DMS114 treated with DMSO at 0.1 percent for 48 hours (cell line): ENCODE results near the gene NAXE.
"Not testable (repeated sequence)": the region's sequence is repeated elsewhere in the genome, so short reads cannot be mapped to it uniquely, and the experiment has no call there.

Experiments
- DNase-seq: peaks from one replicate; lab custom pipeline; 2025; ENCODE audit not compliant: unreplicated experiment; lab: John Stamatoyannopoulos, UW

Gene NAXE

DNA sequence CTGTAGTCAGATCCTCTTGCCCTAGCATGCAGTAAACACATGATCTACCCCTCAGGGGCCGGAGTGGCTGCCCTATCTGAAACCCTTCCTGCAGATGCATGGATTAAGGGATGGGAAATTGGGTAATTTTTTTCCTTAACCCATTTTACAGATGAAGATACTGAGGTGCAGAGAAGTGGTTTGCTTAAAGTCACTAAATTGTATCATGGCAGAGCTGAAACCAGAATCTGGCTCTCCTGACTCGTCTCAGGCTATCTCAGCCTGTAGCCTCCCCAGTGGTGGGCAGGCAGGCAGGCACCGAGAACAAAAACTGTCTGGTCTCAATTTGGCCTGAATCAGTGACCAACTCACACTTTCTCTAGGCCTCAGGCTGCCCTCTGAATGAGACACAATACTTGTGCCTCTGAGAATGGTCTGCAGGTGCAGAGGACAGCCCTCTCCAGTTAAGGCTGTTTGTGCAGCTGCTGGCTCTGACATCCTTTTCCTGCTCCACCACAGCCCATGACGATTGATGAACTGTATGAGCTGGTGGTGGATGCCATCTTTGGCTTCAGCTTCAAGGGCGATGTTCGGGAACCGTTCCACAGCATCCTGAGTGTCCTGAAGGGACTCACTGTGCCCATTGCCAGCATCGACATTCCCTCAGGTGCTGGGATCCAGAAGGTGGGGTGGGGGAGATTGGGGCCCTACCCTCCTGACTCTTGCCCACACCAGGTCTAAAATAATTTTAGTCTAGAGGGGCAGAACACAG, 1.5 kb downstream of the NAXE start:
- DNase-seq: peak; percentile 32

DNA sequence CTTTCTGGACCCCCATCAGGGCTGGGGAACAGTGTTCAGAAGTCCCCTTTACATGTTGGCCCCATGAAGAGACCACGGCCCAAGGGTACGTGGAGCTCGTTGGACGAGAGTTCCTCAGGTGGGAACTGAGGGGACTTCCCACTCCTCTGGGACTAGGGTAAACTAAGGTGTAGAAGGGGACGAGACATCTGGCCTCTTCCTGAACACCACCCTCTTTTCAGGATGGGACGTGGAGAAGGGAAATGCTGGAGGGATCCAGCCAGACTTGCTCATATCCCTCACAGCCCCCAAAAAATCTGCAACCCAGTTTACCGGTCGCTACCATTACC, 2.0 kb downstream of the NAXE start:
- DNase-seq: no peak

DNA sequence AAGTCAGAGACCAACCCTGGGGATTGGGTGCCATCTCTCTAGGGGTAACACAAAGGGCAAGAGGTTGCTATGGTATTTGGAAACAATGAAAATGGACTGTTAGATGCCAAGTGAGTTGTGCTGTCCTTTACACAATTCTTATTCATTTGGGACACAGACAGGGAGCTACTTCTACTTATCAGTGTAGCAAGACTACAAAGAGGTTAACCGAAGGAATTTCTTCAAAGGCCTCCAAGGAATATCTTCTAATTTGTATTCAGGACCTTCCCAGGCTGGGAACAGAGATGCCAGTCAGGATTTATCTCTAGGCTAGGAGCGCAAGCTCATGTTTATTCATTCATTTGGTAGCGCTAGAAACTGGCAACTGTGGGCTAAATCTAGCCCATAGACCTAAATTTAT, 2.6 kb downstream of the NAXE start:
- no peak for DNase-seq

DNA sequence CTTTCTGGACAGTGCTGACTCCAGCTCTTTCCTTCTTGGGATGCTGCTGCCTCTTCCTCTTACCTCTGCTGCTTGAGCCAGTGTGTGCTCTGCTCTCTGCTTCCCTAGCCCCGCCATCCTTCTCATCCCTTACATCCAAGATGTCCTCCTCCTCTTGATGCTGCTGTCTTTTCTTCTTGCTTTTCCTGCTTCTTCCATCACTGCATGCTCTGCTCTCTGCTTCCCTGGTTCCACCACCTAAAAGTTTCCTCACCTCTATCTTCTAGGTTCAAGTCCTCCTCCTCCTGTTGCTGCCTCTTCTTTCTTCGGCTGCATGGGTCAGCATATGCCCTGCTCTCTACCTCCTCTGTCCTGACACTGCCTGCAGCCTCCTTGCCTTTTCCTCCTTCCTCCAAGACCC, 3.4 kb downstream of the NAXE start:
- no peak for DNase-seq

GRCh38 chr1:156596426-156596825, 4.8 kb downstream of the NAXE start:
- no peak for DNase-seq

DNA sequence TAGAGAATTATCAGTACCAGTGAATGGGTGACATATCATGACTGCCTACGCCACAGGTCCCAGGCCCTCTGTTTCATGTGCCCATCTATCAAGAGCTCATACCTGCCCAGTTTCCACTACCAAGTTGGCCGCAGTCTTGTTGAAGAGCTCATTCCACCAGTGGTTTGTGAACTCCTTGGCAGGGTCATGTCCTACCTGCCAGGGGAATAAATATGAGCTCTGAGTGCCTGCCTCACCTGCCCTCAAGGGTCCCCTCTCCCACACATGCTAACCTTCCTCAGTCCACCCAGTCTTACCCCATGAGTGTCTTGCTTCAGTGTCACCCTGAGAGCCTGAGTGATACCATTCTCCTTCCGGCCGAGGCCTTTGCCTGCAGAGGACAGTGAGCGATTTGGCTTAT, 6.5 kb downstream of the NAXE start:
- DNase-seq: no peak

- no peak for DNase-seq
Observed at GRCh38 chr1:156598731-156599432, 7.3 kb downstream of the NAXE start.

GRCh38 chr1:156599811-156600210, 8.2 kb downstream of the NAXE start:
- no peak for DNase-seq

DNA sequence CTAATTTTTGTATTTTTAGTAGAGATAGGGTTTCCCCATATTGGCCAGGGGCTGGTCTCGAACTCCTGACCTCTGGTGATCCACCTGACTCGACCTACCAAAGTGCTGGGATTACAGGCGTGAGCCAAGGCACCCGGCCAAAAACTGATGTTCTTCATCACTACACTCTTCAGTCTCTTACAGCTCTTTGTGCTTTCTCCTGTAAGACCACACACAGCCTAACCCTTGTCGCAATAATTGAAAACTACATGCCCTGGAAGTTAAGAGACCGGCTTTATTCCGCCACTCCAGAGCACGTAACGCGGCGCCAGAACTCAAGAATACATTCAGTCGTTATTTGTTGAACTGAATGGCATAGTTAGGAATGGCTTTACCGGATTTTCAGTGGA, 9.2 kb downstream of the NAXE start:
- DNase-seq: no peak

DNA sequence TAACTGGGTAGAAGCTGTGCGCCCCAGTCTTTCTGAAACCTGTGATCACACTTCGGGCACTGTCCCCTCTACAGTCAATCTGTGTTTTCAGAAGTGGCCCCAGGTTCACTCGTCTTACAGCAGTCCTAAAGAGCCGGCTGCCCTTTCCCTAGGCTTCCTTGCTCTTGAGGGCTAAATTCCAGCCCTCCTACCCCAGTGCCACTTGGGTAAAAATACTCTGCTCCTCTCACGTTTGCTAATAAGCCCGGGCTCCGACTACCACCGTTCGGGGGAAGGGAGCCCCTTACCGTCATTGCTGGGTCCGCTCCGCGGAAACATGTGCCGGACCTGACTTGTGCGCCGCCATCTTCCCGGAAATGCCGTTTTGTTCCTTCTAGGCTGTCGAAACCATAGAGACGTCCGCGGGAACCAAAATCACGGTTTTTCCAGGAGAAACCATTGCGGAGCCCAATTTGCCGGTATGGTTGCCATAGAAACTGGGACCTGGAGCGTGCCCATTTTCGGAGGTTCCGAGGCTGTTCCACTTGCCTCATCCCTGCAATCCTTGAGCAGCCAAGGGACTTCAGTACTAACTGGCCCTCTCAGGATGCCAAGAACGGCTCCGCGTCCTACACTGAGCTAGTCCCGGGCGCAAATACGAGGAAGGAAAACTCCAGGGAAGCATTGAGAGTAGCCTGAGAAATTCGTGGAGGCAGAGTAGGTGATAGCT, 9.7 kb downstream of the NAXE start, which contains the start of gene GPATCH4:
Gene GPATCH4, minus strand, starts transcription at position 358 of the 709 bp plus-strand sequence.
- DNase-seq: peak; percentile 96

- no peak for DNase-seq
Observed at GRCh38 chr1:156601892-156602291, 10.3 kb downstream of the NAXE start.

DNA sequence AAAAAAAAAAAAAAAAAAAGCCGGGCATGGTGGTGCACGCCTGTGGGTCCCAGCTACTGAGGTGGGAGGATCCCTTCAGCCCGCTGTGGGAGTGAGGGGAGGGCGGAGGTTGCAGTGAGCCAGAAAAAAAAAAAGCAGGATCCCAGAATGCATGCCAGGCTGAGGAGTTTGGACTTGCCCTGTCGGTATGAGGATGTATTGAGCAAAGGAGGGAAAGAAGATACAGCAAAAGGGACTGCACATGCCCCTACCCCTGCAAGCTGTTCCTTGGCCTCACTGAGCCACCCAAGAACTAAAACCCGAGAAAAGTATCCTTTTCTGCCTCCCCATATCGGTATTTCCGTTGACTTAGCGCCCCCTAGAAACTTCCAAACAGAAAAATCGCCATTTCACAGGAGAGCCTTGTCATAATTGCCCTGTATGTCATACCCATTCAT, 11.0 kb downstream of the NAXE start:
- no peak for DNase-seq

DNA sequence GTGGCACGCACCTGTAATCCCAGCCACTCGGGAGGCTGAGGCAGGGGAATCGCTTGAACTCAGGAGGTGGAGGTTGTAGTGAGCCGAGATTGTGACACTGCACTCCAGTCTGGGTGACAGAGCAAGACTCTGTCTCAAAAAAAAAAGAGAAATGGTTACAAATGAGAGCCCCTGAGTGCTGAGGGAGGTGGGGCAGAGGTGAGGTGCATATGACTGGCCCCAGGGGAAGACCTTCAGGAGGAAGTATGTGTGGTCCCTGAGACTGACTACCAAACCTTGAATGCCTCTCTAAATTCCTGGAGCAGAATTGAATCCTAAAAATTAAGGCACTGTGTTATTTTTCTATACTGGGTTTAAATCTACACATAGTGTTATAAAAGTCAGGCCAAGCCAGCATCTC, 15.8 kb downstream of the NAXE start:
- not testable (repeated sequence) for DNase-seq

DNA sequence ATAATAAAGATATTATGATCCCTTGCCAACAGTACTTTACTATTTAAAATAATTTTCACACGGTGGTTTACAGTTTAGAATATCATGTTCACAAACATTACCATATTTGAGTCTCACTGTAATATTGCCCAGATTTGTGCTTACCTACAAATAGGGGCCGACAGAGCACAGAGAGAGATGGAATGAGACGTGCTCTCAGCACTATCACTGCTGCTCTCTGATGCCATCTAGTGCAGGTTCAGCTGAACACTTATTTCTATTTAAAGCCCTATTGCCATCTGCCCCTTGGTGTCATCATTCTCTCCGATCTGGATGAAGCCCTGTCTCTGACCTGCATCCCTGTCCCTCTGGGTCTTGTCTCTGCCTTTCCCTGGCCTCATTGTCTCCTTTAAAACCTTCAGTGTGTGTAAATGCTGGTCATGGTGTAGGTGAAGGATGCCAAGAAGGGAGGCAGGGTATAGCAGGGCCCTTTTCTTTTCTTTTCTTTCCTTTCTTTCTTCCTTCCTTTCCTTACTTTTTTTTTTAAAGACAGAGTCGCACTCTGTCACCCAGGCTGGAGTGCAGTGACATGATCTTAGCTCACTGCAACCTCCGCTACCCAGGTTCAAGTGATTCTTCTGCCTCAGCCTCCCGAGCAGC, 16.6 kb downstream of the NAXE start:
- peak; percentile 91 for DNase-seq

- DNase-seq: peak; percentile 55
Observed at GRCh38 chr1:156608981-156609380, 17.4 kb downstream of the NAXE start.

DNA sequence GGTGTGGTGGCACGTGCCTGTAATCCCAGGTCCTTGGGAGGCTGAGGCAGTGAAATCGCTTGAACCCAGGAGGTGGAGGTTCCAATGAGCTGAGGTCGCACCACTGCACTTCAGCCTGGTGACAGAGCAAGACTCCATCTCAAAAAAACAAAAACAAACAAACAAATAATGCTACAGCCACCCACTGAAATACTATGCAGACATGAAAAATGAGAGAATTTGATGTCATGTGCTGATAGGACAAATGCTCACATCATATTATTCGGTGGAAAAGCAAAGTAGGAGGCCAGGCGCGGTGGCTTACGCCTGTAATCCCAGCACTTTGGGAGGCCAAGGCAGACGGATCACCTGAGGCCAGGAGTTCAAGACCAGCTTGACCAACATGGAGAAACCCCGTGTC, 18.5 kb downstream of the NAXE start:
- DNase-seq: not testable (repeated sequence)

DNA sequence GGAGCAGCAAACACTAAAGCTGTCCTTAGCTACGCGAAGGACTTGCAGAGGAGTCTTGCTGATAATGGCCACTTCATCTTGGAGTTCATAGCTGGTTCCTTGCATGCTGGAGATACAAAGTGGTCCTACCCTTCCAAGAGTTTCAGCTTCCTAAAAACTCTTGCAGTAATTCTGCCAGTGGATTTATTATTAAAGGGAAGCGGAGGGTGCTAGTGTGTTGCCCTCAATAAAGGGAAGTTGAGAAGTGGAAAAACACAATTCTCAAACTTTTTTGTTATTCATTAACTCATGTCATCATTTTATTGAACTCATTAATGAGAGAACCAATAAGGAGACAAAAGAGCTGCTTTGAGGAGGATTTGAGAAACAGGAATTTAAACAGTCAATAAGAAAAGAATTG, 21.1 kb downstream of the NAXE start:
- no peak for DNase-seq

DNA sequence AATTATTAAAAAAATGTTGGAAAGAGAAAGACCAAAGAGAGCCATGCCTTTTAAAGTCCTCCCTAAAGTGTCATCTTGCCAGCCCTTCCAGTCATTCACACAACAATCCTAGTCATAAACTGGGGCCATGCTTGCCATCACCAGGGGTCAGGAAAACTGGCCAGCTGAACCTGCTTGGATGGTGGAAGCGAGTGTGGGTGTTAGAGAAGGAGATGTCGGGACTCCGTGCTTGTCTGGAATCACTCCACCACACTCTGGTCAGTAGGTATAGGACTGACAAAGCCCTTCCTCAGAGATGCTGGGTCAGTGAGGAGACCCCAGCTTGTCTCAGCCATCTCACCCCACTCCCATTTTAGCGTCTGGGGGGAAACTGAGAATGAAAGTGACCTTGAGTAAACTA, 24.4 kb downstream of the NAXE start:
- DNase-seq: no peak

GRCh38 chr1:156616463-156616862, 24.9 kb downstream of the NAXE start:
- no peak for DNase-seq

DNA sequence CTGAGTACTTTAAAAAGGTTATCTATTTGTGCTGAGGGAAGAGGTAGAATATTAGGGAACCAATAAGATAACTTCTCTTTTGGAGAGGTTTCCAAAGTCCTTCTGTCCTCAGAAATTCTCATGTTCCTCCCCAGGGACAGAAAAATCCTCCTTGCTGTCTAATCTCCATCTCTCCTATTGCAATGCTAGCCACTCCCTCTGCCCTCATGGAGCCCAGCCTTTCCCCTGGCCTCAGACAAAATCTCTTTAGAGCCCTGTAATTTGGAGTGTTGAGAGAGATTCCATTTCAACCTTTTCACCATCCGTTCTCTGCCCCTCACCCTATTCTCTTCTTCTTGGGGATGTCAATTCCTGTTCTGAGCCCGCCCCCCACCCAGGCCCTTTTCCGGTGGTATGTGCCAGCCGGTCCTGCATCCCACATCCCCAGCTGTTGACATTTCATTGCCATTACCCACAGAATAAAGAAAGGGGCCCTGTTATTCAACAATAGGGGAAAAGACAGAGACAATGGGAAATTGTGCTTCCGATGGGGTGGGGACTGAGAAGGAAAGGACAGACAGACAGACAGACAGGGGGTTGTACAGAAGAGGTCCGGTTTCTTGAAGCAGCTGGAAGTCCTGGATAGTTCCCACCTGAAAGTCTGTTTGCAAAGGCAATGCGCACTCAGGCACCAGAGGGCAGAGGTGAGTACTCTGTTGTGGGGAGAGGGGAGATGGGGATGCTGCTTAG, 27.4 kb downstream of the NAXE start, which contains the start of gene HAPLN2:
Gene HAPLN2, plus strand, starts transcription at position 563 of the 729 bp plus-strand sequence. CDS start 4,076 bp downstream, outside the sequence.
- DNase-seq: no peak

GRCh38 chr1:156619582-156619955, 28.0 kb downstream of the NAXE start:
- DNase-seq: no peak
